Heart right ventricle (tissue), 16 donors: ENCODE measurements around the gene PNLIPRP2. TPM values are rescaled to one million over a fixed set of nuclear protein-coding genes. Genes with fewer than 3 reads are reported as not detected.

Source experiments
- ATAC-seq, 8 donors: fragments of 200-7000 bp; cut with Tn5 transposase; one replicate each; pipeline ENCODE4 v1.9.1; 2020; ENCODE audit warnings: mild to moderate bottlenecking in 8 of 8, moderate library complexity in 8 of 8, moderate number of reproducible peaks in 1 of 8
- DNase-seq, 2 donors: peaks; one replicate each; pipeline ENCODE4 v3.0.0-alpha.2; 2020
- H3K27ac ChIP-seq, 10 donors: fragments of 200-600 bp; sonication (generic) in 2 of 10; one replicate each; pipeline versions ENCODE4 v1.5.0 to v1.8.0; 2020 to 2022; ENCODE audit warnings: mild to moderate bottlenecking in 3 of 10
- H3K27me3 ChIP-seq, 7 donors: fragments of 200-600 bp; one replicate each; pipeline ENCODE4 v1.8.0; 2021 to 2022; ENCODE audit warnings: mild to moderate bottlenecking in 2 of 7
- H3K36me3 ChIP-seq, 9 donors: fragments of 200-600 bp; sonication (generic) in 1 of 9; one replicate each; pipeline versions ENCODE4 v1.5.0 to v1.8.0; 2020 to 2022; ENCODE audit warnings: mild to moderate bottlenecking in 2 of 9
- H3K4me1 ChIP-seq, 9 donors: fragments of 200-600 bp; sonication (generic) in 1 of 9; one replicate each; pipeline versions ENCODE4 v1.5.0 to v1.8.0; 2020 to 2022; ENCODE audit warnings: mild to moderate bottlenecking in 4 of 9
- H3K4me3 ChIP-seq, 10 donors: fragments of 200-600 bp; sonication (generic) in 2 of 10; one replicate each; pipeline versions ENCODE4 v1.5.0 to v1.8.0; 2020 to 2022; ENCODE audit warnings: mild to moderate bottlenecking in 7 of 10, moderate library complexity in 2 of 10
- H3K9me3 ChIP-seq, 11 donors: fragments of 200-600 bp in 10 of 11; sonication (generic) in 2 of 11; one replicate each; pipeline versions ENCODE4 v1.5.0 to v1.8.0; 2013 to 2022; ENCODE audit warnings: mild to moderate bottlenecking in 2 of 11, control low read depth in 1 of 11, moderate library complexity in 1 of 11
- WGBS, 2 donors: extraction: QIAGEN DNeasy Blood & Tissue Kit; methylation state at CpG; one replicate each; pipeline ENCODE4 v1.1.7; 2013; ENCODE audit warnings: inconsistent platforms in 1 of 2; 5-methylcytosine and 5-hydroxymethylcytosine counted together
- intact Hi-C, 10 donors: fragments of 100-400 bp; cut with DNase I; formaldehyde crosslinking; loops; one replicate each; pipeline versions ENCODE4 v1.11.1 to v1.14.2; 2022
- polyA plus RNA-seq, 2 donors: library from polyadenylated mRNA; stranded (reverse); fragments of 200-250 nt; gene quantifications; one replicate each; pipeline ENCODE4 v1.2.3, GENCODE V29; 2013
- total RNA-seq, 10 donors: library from RNA; stranded (reverse); fragmentation: NEBNext Ultra II Directional in 3 of 10; extraction: Animal tissue kit (Norgen Biotek cat#: 25700) in 3 of 10; gene quantifications; one replicate each; pipeline versions ENCODE4 v1.2.1 to v1.2.4, GENCODE V29; 2021 to 2023
- TF ChIP-seq, protein P1 (sequence below), 9 donors: fragments of 200-600 bp; sonication (generic) in 2 of 9; IDR thresholded peaks; one replicate each; pipeline versions ENCODE4 v1.5.0 to v1.8.0; 2021 to 2022; ENCODE audit warnings: antibody characterized with exemption in 9 of 9, mild to moderate bottlenecking in 5 of 9, moderate library complexity in 1 of 9
- donor health status: Arrhythmogenic right ventricular cardiomyopathy.
- donor health status: ischemic (EF 13 %, LVEDD 7.1; RV severe dilation, severe dysfunction).
- donor health status: healthy with polysubstance abuse.
- donor health status: DM: no; HTN: yes; CAD: no.
- donor health status: DM: no; HTN: no; CAD: no.
- donor health status: ischemic (EF 25% LVEDD 6.9; RV normal size, moderate dysfunction).
- donor health status: ischemic (EF 25% LVEDD 5.7; RV mildly dilated, moderate dysfunction).
- donor health status: healthy.
- donor health status: DM: yes; HTN: yes; CAD: no.
- donor health status: Ischemic cardiomyopathy.
- donor health status: ischemic (EF 35%, LVEDD 5.7; RV mildly dilated, moderate dysfunction).
- donor health status: nonischemic (EF 11% LVEDD 7.7; RV severe dilation, severe dysfunction).
- donor health status: DM: yes; HTN: yes; CAD: no.
- donor health status: PGD.
- donor health status: ischemic (EF 29% LVEDD 5.4; RV normal size, mild dysfunction).
- donor health status: nonischemic (EF 23%, LVEDD 6.1; RV moderate dilation, normal function).

The PNLIPRP2 gene
- total and polyA plus RNA-seq, 12 donors, result 0.20 TPM; not detected in 11

DNA sequence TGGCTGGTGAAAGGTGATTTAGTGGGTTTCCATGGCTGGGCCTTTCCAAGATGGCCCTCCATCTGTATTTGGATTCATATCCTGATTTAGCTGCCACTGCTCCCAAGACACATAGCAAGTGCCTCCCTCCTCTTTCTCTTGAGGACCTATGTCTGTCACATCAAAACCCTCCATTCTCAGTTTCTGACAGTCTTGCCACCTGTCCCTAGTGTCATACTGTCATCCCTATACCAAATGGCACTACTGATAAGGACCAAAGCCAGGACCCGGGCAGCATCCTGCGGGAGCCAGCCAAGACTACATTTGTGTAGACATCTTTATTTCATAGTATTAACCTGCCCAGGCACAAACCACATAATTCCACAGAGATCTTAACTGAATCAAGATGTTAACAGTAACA, 34.8 kb downstream of the PNLIPRP2 start:
- TF ChIP-seq, protein P1, sequence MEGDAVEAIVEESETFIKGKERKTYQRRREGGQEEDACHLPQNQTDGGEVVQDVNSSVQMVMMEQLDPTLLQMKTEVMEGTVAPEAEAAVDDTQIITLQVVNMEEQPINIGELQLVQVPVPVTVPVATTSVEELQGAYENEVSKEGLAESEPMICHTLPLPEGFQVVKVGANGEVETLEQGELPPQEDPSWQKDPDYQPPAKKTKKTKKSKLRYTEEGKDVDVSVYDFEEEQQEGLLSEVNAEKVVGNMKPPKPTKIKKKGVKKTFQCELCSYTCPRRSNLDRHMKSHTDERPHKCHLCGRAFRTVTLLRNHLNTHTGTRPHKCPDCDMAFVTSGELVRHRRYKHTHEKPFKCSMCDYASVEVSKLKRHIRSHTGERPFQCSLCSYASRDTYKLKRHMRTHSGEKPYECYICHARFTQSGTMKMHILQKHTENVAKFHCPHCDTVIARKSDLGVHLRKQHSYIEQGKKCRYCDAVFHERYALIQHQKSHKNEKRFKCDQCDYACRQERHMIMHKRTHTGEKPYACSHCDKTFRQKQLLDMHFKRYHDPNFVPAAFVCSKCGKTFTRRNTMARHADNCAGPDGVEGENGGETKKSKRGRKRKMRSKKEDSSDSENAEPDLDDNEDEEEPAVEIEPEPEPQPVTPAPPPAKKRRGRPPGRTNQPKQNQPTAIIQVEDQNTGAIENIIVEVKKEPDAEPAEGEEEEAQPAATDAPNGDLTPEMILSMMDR (IDR thresholded peaks at IDR 0.05), result no peak
- ATAC-seq, result no peak
- DNase-seq, result no peak
- Histone ChIP-seq H3K27me3 (peaks cover 0 to 23% (median 12%) of the 10 kb centered on the region in 7 donors), H3K4me3 (no peak overlapping the region), H3K4me1 (no peaks in the 10 kb centered on the region), H3K27ac (no peak overlapping the region), H3K9me3 (peaks cover 0 to 10% (median 0%) of the 10 kb centered on the region in 11 donors), H3K36me3 (no peaks in the 10 kb centered on the region)
- 77 to 83% methylated on average over 2 of the region's 2 CpGs for WGBS, 2 donors
- intact Hi-C loops, result no loop called here

GRCh38 chr10:116656044-116656443, 35.3 kb downstream of the PNLIPRP2 start:
- Histone ChIP-seq H3K27me3 (peaks cover 0 to 23% (median 12%) of the 10 kb centered on the region in 7 donors), H3K4me3 (no peak overlapping the region), H3K4me1 (no peaks in the 10 kb centered on the region), H3K9me3 (peaks cover 0 to 5% (median 0%) of the 10 kb centered on the region in 11 donors), H3K36me3 (no peaks in the 10 kb centered on the region), H3K27ac (no peak overlapping the region)
- WGBS, 2 donors, result 74 to 75% methylated on average over 4 of the region's 4 CpGs
- intact Hi-C loops, result no loop called here
- ATAC-seq, result no peak
- no peak for DNase-seq
- TF ChIP-seq, protein P1 (IDR thresholded peaks at IDR 0.05), result no peak

- H3K27me3 ChIP-seq, result peaks cover 0 to 24% (median 12%) of the 10 kb centered on the region in 7 donors
- no peaks in the 10 kb centered on the region for H3K9me3 ChIP-seq
- no peaks in the 10 kb centered on the region for H3K36me3 ChIP-seq
- H3K27ac ChIP-seq, result no peak overlapping the region
- ATAC-seq (no peak), DNase-seq (no peak)
- WGBS, 2 donors, result 89 to 91% methylated on average over 5 of the region's 5 CpGs
- intact Hi-C loops, result no loop called here
- TF ChIP-seq, protein P1 (IDR thresholded peaks at IDR 0.05), result no peak
- no peak overlapping the region for H3K4me3 ChIP-seq
- H3K4me1 ChIP-seq, result no peaks in the 10 kb centered on the region
Measured at GRCh38 chr10:116657863-116658551, 37.3 kb downstream of the PNLIPRP2 start.

- Histone ChIP-seq H3K36me3 (no peaks in the 10 kb centered on the region), H3K27me3 (peaks cover 0 to 25% (median 8%) of the 10 kb centered on the region in 7 donors), H3K4me3 (no peak overlapping the region), H3K9me3 (no peaks in the 10 kb centered on the region), H3K4me1 (no peaks in the 10 kb centered on the region), H3K27ac (no peak overlapping the region)
- DNase-seq (no peak), ATAC-seq (no peak)
- TF ChIP-seq, protein P1 (IDR thresholded peaks at IDR 0.05), result no peak
- intact Hi-C loops, result no loop called here
- WGBS, 2 donors, result 81 to 86% methylated on average over 10 of the region's 10 CpGs
Measured at GRCh38 chr10:116659049-116659670, 38.4 kb downstream of the PNLIPRP2 start.
